Stimulated activated effector memory CD8-positive, alpha-beta T cell treated with anti-CD3 and anti-CD28 coated beads, Interleukin-12 subunit alpha, Interleukin-12 subunit beta, amount 100 ng/mL, for 72 hours (primary cell): ENCODE results near the gene FMNL2.

Experiments used
- ATAC-seq: fragments of 150-1000 bp; cut with Tn5 transposase; 2 replicates; pipeline ENCODE4 v1.10.0; 2021
- DNase-seq, 2 donors: peaks; one replicate each; pipeline ENCODE4 v3.0.0; 2021 to 2022; ENCODE audit warnings: low spot score in 2 of 2
- H3K27ac Mint-ChIP-seq: one replicate; pipeline ENCODE4 v1.8.0; 2022; ENCODE audit warnings: mild to moderate bottlenecking, mixed read lengths
- H3K36me3 Mint-ChIP-seq: one replicate; pipeline ENCODE4 v1.8.0; 2022; ENCODE audit warnings: mild to moderate bottlenecking, mixed read lengths
- H3K4me1 Mint-ChIP-seq: one replicate; pipeline ENCODE4 v1.8.0; 2022; ENCODE audit warnings: mixed read lengths
- H3K4me3 Mint-ChIP-seq: one replicate; pipeline ENCODE4 v1.8.0; 2022; ENCODE audit warnings: mild to moderate bottlenecking, mixed read lengths
- H3K9me3 Mint-ChIP-seq: one replicate; pipeline ENCODE4 v1.8.0; 2022; ENCODE audit warnings: mixed read lengths

Gene FMNL2

GRCh38 chr2:152449578-152449977 lies 114.6 kb downstream of the FMNL2 start:
- H3K4me3 Mint-ChIP-seq = no peak overlapping the region
- H3K36me3 Mint-ChIP-seq = no peaks in the 10 kb centered on the region
- no peak overlapping the region for H3K27ac Mint-ChIP-seq
- no peaks in the 10 kb centered on the region for H3K4me1 Mint-ChIP-seq
- ATAC-seq (no peak), DNase-seq (no peak)
- H3K9me3 Mint-ChIP-seq = no peaks in the 10 kb centered on the region

- DNase-seq (no peak), ATAC-seq (no peak)
- Mint-ChIP-seq H3K36me3 (no peaks in the 10 kb centered on the region), H3K27ac (no peak overlapping the region), H3K4me1 (no peaks in the 10 kb centered on the region), H3K4me3 (no peak overlapping the region), H3K9me3 (no peaks in the 10 kb centered on the region)
These were observed 115.2 kb downstream of the FMNL2 start for GRCh38 chr2:152450176-152450575.

GRCh38 chr2:152452256-152452973 lies 117.4 kb downstream of the FMNL2 start:
- no peak overlapping the region for H3K4me3 Mint-ChIP-seq
- ATAC-seq (no peak), DNase-seq (no peak)
- no peaks in the 10 kb centered on the region for H3K9me3 Mint-ChIP-seq
- H3K27ac Mint-ChIP-seq = no peak overlapping the region
- no peaks in the 10 kb centered on the region for H3K36me3 Mint-ChIP-seq
- H3K4me1 Mint-ChIP-seq = no peaks in the 10 kb centered on the region

GRCh38 chr2:152453129-152453911 lies 118.3 kb downstream of the FMNL2 start:
- ATAC-seq = no peak
- Mint-ChIP-seq H3K4me3 (no peak overlapping the region), H3K27ac (no peak overlapping the region)

GRCh38 chr2:152454371-152454770 lies 119.4 kb downstream of the FMNL2 start:
- Mint-ChIP-seq H3K27ac (no peak overlapping the region), H3K36me3 (no peaks in the 10 kb centered on the region), H3K9me3 (no peaks in the 10 kb centered on the region), H3K4me1 (no peaks in the 10 kb centered on the region), H3K4me3 (no peak overlapping the region)
- ATAC-seq (no peak), DNase-seq (no peak)

More at GRCh38 chr2:152453129-152453911, 118.3 kb downstream of the FMNL2 start:
- Mint-ChIP-seq H3K4me1 (no peaks in the 10 kb centered on the region), H3K36me3 (no peaks in the 10 kb centered on the region), H3K9me3 (no peaks in the 10 kb centered on the region)
- no peak for DNase-seq

DNA sequence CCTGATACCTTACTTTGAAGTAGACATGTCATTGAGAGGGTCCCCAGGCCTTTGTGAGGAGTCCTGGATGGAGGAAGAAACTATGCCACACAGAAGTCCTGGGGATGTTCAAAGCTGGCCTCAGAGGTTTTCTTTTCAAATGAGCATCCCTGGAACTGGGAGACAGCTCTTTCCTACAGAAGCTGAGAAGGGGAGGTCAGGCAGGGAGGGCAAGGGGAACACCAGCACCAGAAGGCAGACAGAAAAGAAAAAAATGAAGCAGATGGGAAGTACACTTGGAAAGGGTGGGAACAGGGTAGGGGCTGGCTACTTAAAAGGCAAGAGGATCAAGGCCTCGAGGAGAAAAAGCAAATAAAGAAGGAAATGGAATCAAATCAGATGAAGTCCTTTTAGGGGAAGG lies 120.0 kb downstream of the FMNL2 start:
- ATAC-seq = no peak
- no peaks in the 10 kb centered on the region for H3K36me3 Mint-ChIP-seq
- H3K4me3 Mint-ChIP-seq = no peak overlapping the region
- no peaks in the 10 kb centered on the region for H3K9me3 Mint-ChIP-seq
- H3K27ac Mint-ChIP-seq = no peak overlapping the region
- H3K4me1 Mint-ChIP-seq = no peaks in the 10 kb centered on the region
- no peak for DNase-seq

- ATAC-seq = no peak
- no peak overlapping the region for H3K27ac Mint-ChIP-seq
These were observed 120.8 kb downstream of the FMNL2 start for GRCh38 chr2:152455738-152456137.

GRCh38 chr2:152456262-152456661 lies 121.3 kb downstream of the FMNL2 start:
- H3K36me3 Mint-ChIP-seq = no peaks in the 10 kb centered on the region
- no peaks in the 10 kb centered on the region for H3K4me1 Mint-ChIP-seq
- H3K4me3 Mint-ChIP-seq = no peak overlapping the region
- DNase-seq (no peak), ATAC-seq (no peak)
- no peaks in the 10 kb centered on the region for H3K9me3 Mint-ChIP-seq
- no peak overlapping the region for H3K27ac Mint-ChIP-seq

More at GRCh38 chr2:152455738-152456137, 120.8 kb downstream of the FMNL2 start:
- Mint-ChIP-seq H3K9me3 (no peaks in the 10 kb centered on the region), H3K36me3 (no peaks in the 10 kb centered on the region), H3K4me1 (no peaks in the 10 kb centered on the region), H3K4me3 (no peak overlapping the region)
- DNase-seq = no peak

GRCh38 chr2:152458441-152458940 lies 123.5 kb downstream of the FMNL2 start:
- no peak for ATAC-seq
- H3K36me3 Mint-ChIP-seq = no peaks in the 10 kb centered on the region
- no peaks in the 10 kb centered on the region for H3K9me3 Mint-ChIP-seq
- no peaks in the 10 kb centered on the region for H3K4me1 Mint-ChIP-seq
- H3K27ac Mint-ChIP-seq = no peak overlapping the region
- DNase-seq = no peak
- H3K4me3 Mint-ChIP-seq = no peak overlapping the region

DNA sequence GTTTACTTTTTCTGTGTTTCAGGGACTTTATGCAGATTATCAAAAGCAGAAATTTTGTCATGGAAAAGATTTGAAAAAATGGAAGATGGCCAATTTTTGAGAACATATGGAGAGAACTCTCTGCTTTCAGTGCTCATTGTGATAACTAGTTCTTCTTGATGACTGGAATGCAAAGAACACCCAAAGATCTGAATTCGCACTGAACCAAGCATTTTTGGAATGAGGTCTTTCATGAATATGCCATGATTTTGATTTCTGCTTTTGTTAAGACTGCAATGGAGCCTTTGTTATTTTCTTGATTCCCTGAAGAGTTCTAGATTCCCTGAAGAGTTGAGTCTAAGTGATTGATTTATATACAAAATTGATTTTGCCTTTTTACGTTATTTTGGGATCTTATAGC lies 124.1 kb downstream of the FMNL2 start:
- Mint-ChIP-seq H3K4me3 (no peak overlapping the region), H3K27ac (no peak overlapping the region), H3K36me3 (no peaks in the 10 kb centered on the region), H3K9me3 (no peaks in the 10 kb centered on the region), H3K4me1 (no peaks in the 10 kb centered on the region)
- ATAC-seq = no peak
- no peak for DNase-seq

DNA sequence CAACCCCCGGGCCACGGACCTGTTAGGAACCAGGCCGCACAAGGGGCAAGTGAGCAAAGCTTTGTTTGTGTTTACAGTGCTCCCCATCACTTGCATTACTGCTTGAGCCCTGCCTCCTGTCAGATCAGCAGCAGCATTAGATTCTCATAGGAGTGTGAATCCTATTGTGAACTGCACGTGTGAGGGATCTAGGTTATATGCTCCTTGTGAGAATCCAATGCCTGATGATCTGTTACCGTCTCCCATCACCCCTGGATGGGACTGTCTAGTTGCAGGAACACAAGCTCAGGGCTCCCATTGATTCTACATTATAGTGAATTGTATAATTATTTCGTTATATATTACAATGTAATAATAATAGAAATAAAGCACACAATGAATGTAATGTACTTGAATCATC lies 125.6 kb downstream of the FMNL2 start:
- H3K36me3 Mint-ChIP-seq = no peaks in the 10 kb centered on the region
- no peaks in the 10 kb centered on the region for H3K4me1 Mint-ChIP-seq
- no peak for DNase-seq
- no peak for ATAC-seq
- H3K9me3 Mint-ChIP-seq = no peaks in the 10 kb centered on the region
- no peak overlapping the region for H3K27ac Mint-ChIP-seq
- H3K4me3 Mint-ChIP-seq = no peak overlapping the region

DNA sequence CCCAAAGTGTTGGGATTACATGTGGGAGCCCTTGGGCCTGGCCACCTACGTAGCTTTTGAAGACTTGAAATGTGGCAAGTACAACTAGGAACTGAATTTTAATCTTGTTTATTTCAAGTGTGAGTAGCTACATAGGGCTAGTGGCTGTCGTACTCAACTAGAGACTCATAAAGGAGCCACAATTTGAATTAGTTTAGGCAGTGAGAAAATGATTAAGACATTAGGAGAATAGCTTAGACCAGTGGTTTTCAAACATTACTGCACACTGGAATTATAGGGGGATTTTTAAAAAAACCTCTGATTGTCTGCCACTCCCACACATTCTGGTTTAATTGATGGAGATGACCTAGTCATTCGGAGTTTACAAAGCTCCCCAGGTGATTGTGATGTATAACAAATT lies 127.1 kb downstream of the FMNL2 start:
- no peaks in the 10 kb centered on the region for H3K9me3 Mint-ChIP-seq

GRCh38 chr2:152462779-152463178 lies 127.8 kb downstream of the FMNL2 start:
- H3K4me3 Mint-ChIP-seq = no peak overlapping the region
- no peaks in the 10 kb centered on the region for H3K9me3 Mint-ChIP-seq

More for the DNA sequence above, 127.1 kb downstream of the FMNL2 start:
- DNase-seq (no peak), ATAC-seq (no peak)
- Mint-ChIP-seq H3K4me1 (no peaks in the 10 kb centered on the region), H3K4me3 (no peak overlapping the region), H3K36me3 (no peaks in the 10 kb centered on the region), H3K27ac (no peak overlapping the region)

DNA sequence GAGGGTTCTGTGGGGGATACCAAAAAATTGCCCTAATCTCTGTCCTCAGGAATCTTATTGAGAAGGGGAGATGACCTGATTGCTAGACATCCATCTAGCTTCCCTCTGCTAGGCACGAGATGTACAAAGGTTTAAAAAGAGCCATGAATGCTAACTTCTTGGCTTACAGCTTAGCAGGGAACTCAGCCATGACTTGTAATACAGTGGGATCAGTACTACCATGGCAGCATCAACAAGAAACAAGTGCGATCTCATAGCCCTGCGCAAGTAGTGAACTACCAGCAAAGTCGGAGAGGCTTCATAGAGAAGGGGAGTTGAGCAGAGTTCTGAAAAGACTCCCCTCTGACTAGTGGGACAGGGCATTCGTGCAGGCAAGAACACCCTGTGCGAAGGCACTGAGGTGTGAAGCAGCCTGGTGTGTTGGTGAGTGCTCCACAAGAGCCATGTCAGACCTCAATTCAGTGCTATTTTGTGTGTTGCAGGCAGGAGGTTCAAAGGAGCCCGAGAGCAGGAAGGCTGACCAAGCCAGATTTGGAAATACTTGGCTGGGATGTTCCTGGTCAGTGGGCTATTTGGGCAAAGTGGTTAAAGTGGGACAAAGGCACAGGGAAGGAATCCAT lies 130.0 kb downstream of the FMNL2 start:
- Mint-ChIP-seq H3K4me3 (no peak overlapping the region), H3K4me1 (peaks cover 6% of the 10 kb centered on the region), H3K36me3 (no peaks in the 10 kb centered on the region), H3K9me3 (no peaks in the 10 kb centered on the region), H3K27ac (no peak overlapping the region)
- ATAC-seq (no peak), DNase-seq (no peak)

More at GRCh38 chr2:152462779-152463178, 127.8 kb downstream of the FMNL2 start:
- ATAC-seq (no peak), DNase-seq (no peak)
- H3K36me3 Mint-ChIP-seq = no peaks in the 10 kb centered on the region
- no peak overlapping the region for H3K27ac Mint-ChIP-seq
- H3K4me1 Mint-ChIP-seq = no peaks in the 10 kb centered on the region

GRCh38 chr2:152465541-152465940 lies 130.6 kb downstream of the FMNL2 start:
- no peaks in the 10 kb centered on the region for H3K9me3 Mint-ChIP-seq
- H3K36me3 Mint-ChIP-seq = no peaks in the 10 kb centered on the region
- H3K4me3 Mint-ChIP-seq = no peak overlapping the region
- peaks cover 6% of the 10 kb centered on the region for H3K4me1 Mint-ChIP-seq
- no peak overlapping the region for H3K27ac Mint-ChIP-seq
- DNase-seq (no peak), ATAC-seq (no peak)
